Ishikawa (cell line): ENCODE results near the gene LRFN3.

Experiments used
- CEBPB ChIP-seq: IDR thresholded peaks from 2 replicates; pipeline ENCODE4 v1.6.1; 2012
- CREB1 ChIP-seq: IDR thresholded peaks from 2 replicates; pipeline ENCODE4 v1.6.1; 2012; ENCODE audit warnings: low read depth
- EGR1 ChIP-seq: IDR thresholded peaks from 2 replicates; pipeline ENCODE4 v1.6.1; 2012
- EP300 ChIP-seq: IDR thresholded peaks from 2 replicates; pipeline ENCODE4 v1.6.1; 2012; ENCODE audit warnings: borderline replicate concordance
- FOXM1 ChIP-seq: IDR thresholded peaks from 2 replicates; pipeline ENCODE4 v1.6.1; 2012; ENCODE audit warnings: low read depth, borderline replicate concordance
- MAX ChIP-seq: IDR thresholded peaks from 2 replicates; pipeline ENCODE4 v1.6.1; 2012
- TAF1 ChIP-seq: IDR thresholded peaks from 2 replicates; pipeline ENCODE4 v1.6.1; 2012; ENCODE audit warnings: low read depth, mild to moderate bottlenecking
- YY1 ChIP-seq: IDR thresholded peaks from 2 replicates; pipeline ENCODE4 v1.6.1; 2012; ENCODE audit warnings: low read depth

- TF ChIP-seq EGR1 (no peak), YY1 (no peak), MAX (no peak), EP300 (no peak), TAF1 (no peak), FOXM1 (no peak), CREB1 (no peak), CEBPB (no peak)
Measured at GRCh38 chr19:35928507-35928906, 7.7 kb upstream of the LRFN3 start.
